Middle frontal gyrus (tissue), 1 donor: Measurements from ENCODE around the gene DCLK2.

ENCODE experiments used
- DNase-seq: peaks from one replicate; pipeline ENCODE4 v3.0.0-alpha.2; 2015; ENCODE audit warnings: low spot score; ENCODE audit errors: extremely low spot score

DCLK2 gene

DNA sequence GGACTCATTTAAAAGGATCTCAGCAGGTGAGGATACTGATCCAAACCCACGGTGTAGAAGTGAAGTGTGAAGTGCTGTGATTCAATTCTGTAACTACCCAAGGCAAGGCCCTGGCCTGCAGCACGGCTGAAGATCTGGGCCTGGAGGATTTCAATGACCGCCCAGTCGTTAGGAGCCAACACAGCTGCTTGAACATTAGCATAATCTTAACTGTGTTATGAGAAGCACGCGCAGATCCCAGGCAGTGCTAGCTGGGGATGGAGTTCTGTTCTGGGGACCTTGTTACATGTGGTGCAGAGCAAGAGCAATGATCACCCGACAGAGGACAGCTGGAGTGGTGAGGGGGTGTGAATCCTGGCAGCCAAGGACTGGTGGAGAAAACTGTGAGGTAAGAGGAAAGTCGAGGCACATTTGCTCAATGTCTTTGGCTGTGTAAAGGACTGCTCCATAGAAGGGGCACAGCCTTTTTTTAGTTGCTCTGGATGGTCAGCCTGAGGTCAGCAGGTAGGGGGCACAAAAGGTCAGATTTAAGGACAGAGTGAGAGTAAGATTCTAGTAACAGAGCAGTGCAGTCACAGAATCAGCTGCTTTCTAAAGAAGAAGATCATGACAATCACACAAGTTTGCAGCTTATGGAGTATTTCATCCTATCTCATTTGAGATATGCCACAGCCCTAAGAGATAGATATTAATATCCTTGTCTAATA is 181.8 kb downstream of the DCLK2 start:
- DNase-seq, result no peak

GRCh38 chr4:150261571-150261970 is 183.3 kb downstream of the DCLK2 start:
- DNase-seq, result no peak

DNA sequence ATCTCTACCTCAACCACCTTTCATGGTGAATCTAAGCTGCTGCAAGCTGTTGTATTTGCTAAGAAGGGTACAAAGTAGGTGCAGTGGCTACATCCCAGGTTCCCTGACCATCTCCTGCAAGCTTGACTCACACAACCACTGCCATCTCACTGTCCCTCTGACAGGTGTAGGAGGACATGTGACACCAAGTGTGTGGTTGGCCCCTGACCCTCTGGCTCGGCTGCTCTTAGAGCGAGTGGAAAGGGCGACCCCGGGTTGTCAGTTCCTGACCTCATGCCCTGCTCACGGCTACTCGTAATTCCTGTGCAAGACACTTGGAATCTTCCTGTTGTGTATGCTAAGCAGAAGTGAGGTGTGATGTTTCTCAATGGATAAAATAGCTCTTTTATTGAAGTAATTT is 184.4 kb downstream of the DCLK2 start:
- no peak for DNase-seq

DNA sequence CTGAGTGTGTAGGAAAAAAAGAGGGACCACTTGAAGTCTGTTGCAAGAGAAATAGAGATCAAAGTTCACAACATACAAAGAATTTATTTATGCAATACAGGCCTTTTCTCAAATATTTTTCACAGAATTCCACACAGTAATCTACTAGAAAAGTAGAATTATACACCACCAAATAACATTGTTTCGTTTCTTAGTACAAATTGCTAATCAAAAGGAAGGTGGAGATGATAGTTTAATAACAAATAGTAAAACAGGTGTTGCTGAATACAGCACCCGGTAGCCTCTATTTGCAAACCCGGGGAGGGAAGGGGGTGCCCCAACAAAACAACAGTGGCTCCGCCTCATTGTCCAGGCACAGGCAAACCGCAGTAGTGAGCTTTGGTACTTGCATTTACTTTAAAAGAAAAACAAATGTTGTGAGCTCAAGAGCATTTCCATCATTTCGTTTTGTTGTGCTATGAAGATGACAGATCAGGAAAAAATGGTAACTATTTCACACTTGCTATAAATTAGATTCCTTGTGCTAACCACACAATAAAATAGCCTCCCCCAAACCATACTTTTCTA is 186.4 kb downstream of the DCLK2 start:
- no peak for DNase-seq

GRCh38 chr4:150265806-150266205 is 187.6 kb downstream of the DCLK2 start:
- DNase-seq, result no peak

GRCh38 chr4:150268444-150268843 is 190.2 kb downstream of the DCLK2 start:
- DNase-seq, result no peak

DNA sequence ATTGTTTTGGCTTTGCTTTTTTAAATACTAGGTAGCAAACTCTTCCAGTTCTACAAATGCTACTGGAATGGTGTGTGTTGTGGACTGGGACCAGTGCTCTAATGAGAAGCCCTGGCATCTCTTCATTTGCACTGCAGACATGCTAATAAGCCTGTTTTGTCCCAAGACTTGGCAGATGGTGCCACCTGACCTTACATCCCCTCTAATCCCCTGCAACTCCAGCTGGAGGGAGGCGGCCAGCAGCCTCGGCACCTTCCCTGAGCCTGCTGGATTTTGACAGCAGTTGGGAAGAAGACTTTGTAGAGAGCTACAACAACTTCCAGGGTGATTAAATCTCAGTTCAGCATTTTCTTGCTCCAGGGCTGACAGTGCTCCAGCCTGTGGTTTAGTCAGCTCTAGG is 200.0 kb downstream of the DCLK2 start:
- DNase-seq, result no peak

- peak; percentile 39 for DNase-seq
These were observed 202.0 kb downstream of the DCLK2 start for GRCh38 chr4:150280081-150280895.

GRCh38 chr4:150280975-150281374 is 202.7 kb downstream of the DCLK2 start:
- DNase-seq, result no peak

- DNase-seq, result no peak
These were observed 205.4 kb downstream of the DCLK2 start for GRCh38 chr4:150283689-150284088.

DNA sequence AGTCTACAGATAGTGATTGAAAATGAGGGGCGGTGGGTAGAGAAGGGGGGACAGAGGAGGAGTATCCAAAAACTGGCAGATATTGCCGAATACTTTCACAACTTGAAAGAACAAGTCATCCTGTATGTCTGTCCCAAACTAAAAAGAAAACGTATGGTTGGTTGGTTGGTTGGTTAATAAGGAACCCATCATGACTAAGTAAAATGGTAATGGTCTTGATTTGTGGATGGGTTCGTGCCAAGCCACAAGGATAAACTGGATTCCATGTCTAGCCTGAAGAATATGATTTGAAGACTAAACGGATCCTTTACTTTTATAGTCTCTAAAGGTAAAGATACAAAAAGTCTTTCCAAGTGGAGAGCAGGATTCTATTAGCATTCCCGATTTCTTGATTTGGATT is 208.4 kb downstream of the DCLK2 start:
- no peak for DNase-seq

GRCh38 chr4:150289198-150289597 is 211.0 kb downstream of the DCLK2 start:
- no peak for DNase-seq

- no peak for DNase-seq
These were observed 211.6 kb downstream of the DCLK2 start for GRCh38 chr4:150289881-150290280.

- DNase-seq, result no peak
These were observed 219.7 kb downstream of the DCLK2 start for GRCh38 chr4:150297861-150298474.

GRCh38 chr4:150299816-150300215 is 221.6 kb downstream of the DCLK2 start:
- DNase-seq, result no peak

- DNase-seq, result no peak
These were observed 224.3 kb downstream of the DCLK2 start for GRCh38 chr4:150302553-150302952.

DNA sequence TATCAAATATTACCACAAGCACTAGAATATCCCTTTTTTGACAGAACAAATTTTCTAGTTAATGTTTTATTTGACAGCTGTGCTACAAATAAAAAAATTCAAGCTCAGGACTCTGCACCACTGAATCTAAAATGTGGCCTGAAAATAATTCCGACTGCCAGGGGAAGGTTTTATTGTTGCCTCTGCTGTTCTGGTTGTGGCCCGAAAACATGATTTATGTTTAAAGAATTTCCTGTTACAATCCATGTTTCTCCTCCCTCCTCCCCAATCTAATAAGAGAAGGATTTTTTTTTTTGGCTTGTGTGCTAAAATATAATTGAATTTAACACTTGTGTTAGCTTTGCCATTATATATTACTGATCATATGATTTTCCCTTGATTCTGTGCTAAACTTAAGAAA is 227.8 kb downstream of the DCLK2 start:
- DNase-seq, result no peak

GRCh38 chr4:150306719-150307118 is 228.5 kb downstream of the DCLK2 start:
- DNase-seq, result no peak
